GM23338 (cell line): ENCODE data around the gene PEAK3. TPM values are rescaled to one million over a fixed set of nuclear protein-coding genes. Genes with fewer than 3 reads are reported as not detected.
A peak's percentile ranks its signal among the peaks of the same experiment; 100 is the strongest.

Experiments used
- ATAC-seq: fragments of 200-7000 bp; cut with Tn5 transposase; 3 replicates; pipeline ENCODE4 v1.9.1; 2020
- DNase-seq: peaks from one replicate; pipeline ENCODE4 v3.0.0-alpha.2; 2015; ENCODE audit warnings: low spot score
- H2AFZ ChIP-seq: fragments of 200-600 bp; sonication (generic); 2 replicates; pipeline ENCODE4 v1.8.0; 2016; ENCODE audit warnings: antibody characterized with exemption, mild to moderate bottlenecking, moderate library complexity
- H3F3A ChIP-seq: fragments of 200-600 bp; sonication (generic); replicated peaks from 2 replicates; pipeline ENCODE4 v1.8.0; 2017; ENCODE audit warnings: antibody characterized with exemption, mixed run types, low read depth
- H3K27ac ChIP-seq: fragments of 200-600 bp; sonication (generic); 2 replicates; pipeline ENCODE4 v1.6.1; 2016; ENCODE audit warnings: low read depth
- H3K27me3 ChIP-seq: fragments of 200-600 bp; sonication (generic); 2 replicates; pipeline ENCODE4 v1.8.0; 2016; ENCODE audit warnings: mild to moderate bottlenecking, mixed run types, moderate library complexity; ENCODE audit not compliant: insufficient read depth
- H3K36me3 ChIP-seq: fragments of 200-600 bp; sonication (generic); 2 replicates; pipeline ENCODE4 v1.8.0; 2016; ENCODE audit warnings: mild to moderate bottlenecking; ENCODE audit not compliant: insufficient read depth
- H3K4me1 ChIP-seq: fragments of 200-600 bp; sonication (generic); 2 replicates; pipeline ENCODE4 v1.8.0; 2016; ENCODE audit warnings: mild to moderate bottlenecking, moderate library complexity; ENCODE audit not compliant: insufficient read depth
- H3K4me2 ChIP-seq: fragments of 200-600 bp; sonication (generic); 2 replicates; pipeline ENCODE4 v1.7.1; 2017; ENCODE audit warnings: mixed run types
- H3K4me3 ChIP-seq: fragments of 200-600 bp; sonication (generic); 2 replicates; pipeline ENCODE4 v1.6.1; 2016; ENCODE audit warnings: mixed run types
- H3K79me2 ChIP-seq: fragments of 200-600 bp; sonication (generic); replicated peaks from 2 replicates; pipeline ENCODE4 v1.8.0; 2017; ENCODE audit warnings: mild to moderate bottlenecking; ENCODE audit not compliant: insufficient read depth
- H3K9me2 ChIP-seq: fragments of 200-600 bp; sonication (generic); 2 replicates; pipeline ENCODE4 v1.8.0; 2017; ENCODE audit not compliant: insufficient read depth
- H4K20me1 ChIP-seq: fragments of 200-600 bp; sonication (generic); replicated peaks from 2 replicates; pipeline ENCODE4 v1.8.0; 2017; ENCODE audit warnings: mild to moderate bottlenecking; ENCODE audit not compliant: insufficient read depth
- H3K27ac Mint-ChIP-seq: 2 replicates; pipeline ENCODE4 v1.8.0; 2020; ENCODE audit warnings: inconsistent platforms, mild to moderate bottlenecking, moderate library complexity, mixed read lengths
- H3K27me3 Mint-ChIP-seq: 3 replicates; pipeline ENCODE4 v1.8.0; 2022; ENCODE audit warnings: low read depth, mild to moderate bottlenecking, moderate library complexity, mixed read lengths, inconsistent platforms; ENCODE audit not compliant: insufficient read depth, poor library complexity
- H3K36me3 Mint-ChIP-seq: 3 replicates; pipeline ENCODE4 v1.8.0; 2021; ENCODE audit warnings: low read depth, mild to moderate bottlenecking, inconsistent platforms, moderate library complexity, mixed read lengths
- H3K4me1 Mint-ChIP-seq: 3 replicates; pipeline ENCODE4 v1.8.0; 2020; ENCODE audit warnings: mild to moderate bottlenecking, inconsistent platforms, mixed read lengths
- H3K4me3 Mint-ChIP-seq: 3 replicates; pipeline ENCODE4 v1.8.0; 2021; ENCODE audit warnings: moderate library complexity, mild to moderate bottlenecking, inconsistent platforms, mixed read lengths
- H3K9me3 Mint-ChIP-seq: 3 replicates; pipeline ENCODE4 v1.8.0; 2020; ENCODE audit warnings: moderate library complexity, mild to moderate bottlenecking, inconsistent platforms, mixed read lengths
- CREB1 ChIP-seq: fragments of 250-450 bp; sonication (Bioruptor Pico); IDR thresholded peaks from 2 replicates; pipeline ENCODE4 v1.5.0; 2020; ENCODE audit warnings: low read depth, mild to moderate bottlenecking, moderate library complexity
- EZH2 ChIP-seq: fragments of 200-600 bp; sonication (generic); IDR thresholded peaks from one replicate; pipeline ENCODE4 v1.8.0; 2017; ENCODE audit warnings: antibody characterized with exemption, mild to moderate bottlenecking, low read depth; ENCODE audit not compliant: unreplicated experiment
- EZH2phosphoT487 ChIP-seq: fragments of 200-600 bp; sonication (generic); IDR thresholded peaks from one replicate; pipeline ENCODE4 v1.8.1; 2018; ENCODE audit warnings: antibody characterized with exemption; ENCODE audit not compliant: unreplicated experiment
- NANOG ChIP-seq: IDR thresholded peaks from 2 replicates; pipeline ENCODE4 v1.6.1; 2016; ENCODE audit warnings: antibody characterized with exemption, borderline replicate concordance
- POLR2AphosphoS5 ChIP-seq: IDR thresholded peaks from 2 replicates; pipeline ENCODE4 v1.6.1; 2016; ENCODE audit warnings: antibody characterized with exemption, low read depth
- STAT1 ChIP-seq: IDR thresholded peaks from one replicate; pipeline ENCODE4 v1.6.1; 2016; ENCODE audit warnings: antibody characterized with exemption; ENCODE audit not compliant: unreplicated experiment
- ZNF114 ChIP-seq: fragments of 250-450 bp; sonication (Bioruptor Pico); IDR thresholded peaks from 2 replicates; pipeline ENCODE4 v1.5.0; 2020; ENCODE audit warnings: mild to moderate bottlenecking, moderate library complexity
- ZNF331 ChIP-seq: fragments of 250-450 bp; sonication (Bioruptor Pico); IDR thresholded peaks from 2 replicates; pipeline ENCODE4 v1.5.0; 2020; ENCODE audit warnings: low read depth, mild to moderate bottlenecking, moderate library complexity
- polyA plus RNA-seq: library from polyadenylated mRNA; unstranded; fragments of >200 nt; fragmentation: Nextera tagmentation; extraction: Ambion mirVana; gene quantifications from 2 replicates; pipeline ENCODE4 v1.2.1, GENCODE V29; 2016
- total RNA-seq: library from RNA; depleted of rRNA; stranded (reverse); fragments of >200 nt; shearing (Covaris generic); gene quantifications from 2 replicates; pipeline ENCODE4 v1.2.3, GENCODE V29; 2014
- TF ChIP-seq, protein P1 (sequence below), 2 experiments: fragments of 200-600 bp in 1 of 2; sonication (generic) in 1 of 2; conservative IDR thresholded peaks; 2 replicates each; pipeline versions ENCODE4 v1.5.1 to v1.6.1; 2016 to 2017; ENCODE audit warnings: antibody characterized with exemption in 2 of 2, low read depth in 2 of 2, mild to moderate bottlenecking in 2 of 2, moderate library complexity in 1 of 2
- TF ChIP-seq, protein P2 (sequence below): IDR thresholded peaks from one replicate; pipeline ENCODE4 v1.6.1; 2018; ENCODE audit warnings: antibody characterized with exemption; ENCODE audit not compliant: unreplicated experiment
- TF ChIP-seq, protein P3 (sequence below): IDR thresholded peaks from 2 replicates; pipeline ENCODE4 v1.6.1; 2016; ENCODE audit warnings: antibody characterized with exemption

Gene PEAK3
- total and polyA plus RNA-seq, 2 experiments from 2014 or later: not detected

DNA sequence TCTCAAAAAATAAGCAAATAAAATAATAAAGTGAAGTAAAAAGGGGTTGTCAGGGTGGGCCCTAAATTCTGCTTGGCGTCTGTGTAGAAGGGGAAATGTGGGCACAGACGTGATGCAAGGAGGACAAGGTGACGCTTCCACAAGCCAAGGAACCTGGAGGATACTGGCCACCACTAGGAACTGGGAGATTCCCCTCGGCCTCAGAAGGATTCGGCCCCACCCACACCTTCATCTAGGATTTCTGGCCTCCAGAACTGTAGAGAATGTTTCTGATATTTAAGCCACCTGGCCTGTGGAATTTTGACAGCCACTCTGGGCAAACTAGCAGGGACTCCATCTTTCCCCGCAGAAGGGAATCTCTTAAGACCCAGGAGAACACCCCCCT is 47.0 kb downstream of the PEAK3 start (continued):
- TF ChIP-seq, protein P1, sequence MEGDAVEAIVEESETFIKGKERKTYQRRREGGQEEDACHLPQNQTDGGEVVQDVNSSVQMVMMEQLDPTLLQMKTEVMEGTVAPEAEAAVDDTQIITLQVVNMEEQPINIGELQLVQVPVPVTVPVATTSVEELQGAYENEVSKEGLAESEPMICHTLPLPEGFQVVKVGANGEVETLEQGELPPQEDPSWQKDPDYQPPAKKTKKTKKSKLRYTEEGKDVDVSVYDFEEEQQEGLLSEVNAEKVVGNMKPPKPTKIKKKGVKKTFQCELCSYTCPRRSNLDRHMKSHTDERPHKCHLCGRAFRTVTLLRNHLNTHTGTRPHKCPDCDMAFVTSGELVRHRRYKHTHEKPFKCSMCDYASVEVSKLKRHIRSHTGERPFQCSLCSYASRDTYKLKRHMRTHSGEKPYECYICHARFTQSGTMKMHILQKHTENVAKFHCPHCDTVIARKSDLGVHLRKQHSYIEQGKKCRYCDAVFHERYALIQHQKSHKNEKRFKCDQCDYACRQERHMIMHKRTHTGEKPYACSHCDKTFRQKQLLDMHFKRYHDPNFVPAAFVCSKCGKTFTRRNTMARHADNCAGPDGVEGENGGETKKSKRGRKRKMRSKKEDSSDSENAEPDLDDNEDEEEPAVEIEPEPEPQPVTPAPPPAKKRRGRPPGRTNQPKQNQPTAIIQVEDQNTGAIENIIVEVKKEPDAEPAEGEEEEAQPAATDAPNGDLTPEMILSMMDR (conservative IDR thresholded peaks at IDR 0.05; ENCODE audit: low read depth in 2 of 2): no peak
- TF ChIP-seq ZNF331 (no peak), NANOG (no peak), POLR2AphosphoS5 (no peak), EZH2 (no peak), EZH2phosphoT487 (no peak), CREB1 (no peak), STAT1 (no peak)
- TF ChIP-seq, protein P2, sequence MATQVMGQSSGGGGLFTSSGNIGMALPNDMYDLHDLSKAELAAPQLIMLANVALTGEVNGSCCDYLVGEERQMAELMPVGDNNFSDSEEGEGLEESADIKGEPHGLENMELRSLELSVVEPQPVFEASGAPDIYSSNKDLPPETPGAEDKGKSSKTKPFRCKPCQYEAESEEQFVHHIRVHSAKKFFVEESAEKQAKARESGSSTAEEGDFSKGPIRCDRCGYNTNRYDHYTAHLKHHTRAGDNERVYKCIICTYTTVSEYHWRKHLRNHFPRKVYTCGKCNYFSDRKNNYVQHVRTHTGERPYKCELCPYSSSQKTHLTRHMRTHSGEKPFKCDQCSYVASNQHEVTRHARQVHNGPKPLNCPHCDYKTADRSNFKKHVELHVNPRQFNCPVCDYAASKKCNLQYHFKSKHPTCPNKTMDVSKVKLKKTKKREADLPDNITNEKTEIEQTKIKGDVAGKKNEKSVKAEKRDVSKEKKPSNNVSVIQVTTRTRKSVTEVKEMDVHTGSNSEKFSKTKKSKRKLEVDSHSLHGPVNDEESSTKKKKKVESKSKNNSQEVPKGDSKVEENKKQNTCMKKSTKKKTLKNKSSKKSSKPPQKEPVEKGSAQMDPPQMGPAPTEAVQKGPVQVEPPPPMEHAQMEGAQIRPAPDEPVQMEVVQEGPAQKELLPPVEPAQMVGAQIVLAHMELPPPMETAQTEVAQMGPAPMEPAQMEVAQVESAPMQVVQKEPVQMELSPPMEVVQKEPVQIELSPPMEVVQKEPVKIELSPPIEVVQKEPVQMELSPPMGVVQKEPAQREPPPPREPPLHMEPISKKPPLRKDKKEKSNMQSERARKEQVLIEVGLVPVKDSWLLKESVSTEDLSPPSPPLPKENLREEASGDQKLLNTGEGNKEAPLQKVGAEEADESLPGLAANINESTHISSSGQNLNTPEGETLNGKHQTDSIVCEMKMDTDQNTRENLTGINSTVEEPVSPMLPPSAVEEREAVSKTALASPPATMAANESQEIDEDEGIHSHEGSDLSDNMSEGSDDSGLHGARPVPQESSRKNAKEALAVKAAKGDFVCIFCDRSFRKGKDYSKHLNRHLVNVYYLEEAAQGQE: no peak
- TF ChIP-seq, protein P3, sequence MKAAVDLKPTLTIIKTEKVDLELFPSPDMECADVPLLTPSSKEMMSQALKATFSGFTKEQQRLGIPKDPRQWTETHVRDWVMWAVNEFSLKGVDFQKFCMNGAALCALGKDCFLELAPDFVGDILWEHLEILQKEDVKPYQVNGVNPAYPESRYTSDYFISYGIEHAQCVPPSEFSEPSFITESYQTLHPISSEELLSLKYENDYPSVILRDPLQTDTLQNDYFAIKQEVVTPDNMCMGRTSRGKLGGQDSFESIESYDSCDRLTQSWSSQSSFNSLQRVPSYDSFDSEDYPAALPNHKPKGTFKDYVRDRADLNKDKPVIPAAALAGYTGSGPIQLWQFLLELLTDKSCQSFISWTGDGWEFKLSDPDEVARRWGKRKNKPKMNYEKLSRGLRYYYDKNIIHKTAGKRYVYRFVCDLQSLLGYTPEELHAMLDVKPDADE: no peak

GRCh38 chr19:2233601-2234280 is 48.2 kb downstream of the PEAK3 start:
- ATAC-seq: no peak
- H3K27me3 Mint-ChIP-seq: peaks cover 21% of the 10 kb centered on the region
- TF ChIP-seq, protein P2: no peak
- TF ChIP-seq ZNF114 (CRISPR knock-in tag): no peak

More at GRCh38 chr19:2233601-2234280, 48.2 kb downstream of the PEAK3 start:
- H3K9me3 Mint-ChIP-seq: peaks cover 15% of the 10 kb centered on the region; the same call in 2 of the 3 replicates
- H3K36me3 ChIP-seq: no peaks in the 10 kb centered on the region
- peak overlapping the region; percentile 98 for H3K4me3 Mint-ChIP-seq
- peaks cover 19% of the 10 kb centered on the region for H4K20me1 ChIP-seq
- H3K4me3 ChIP-seq: no peak overlapping the region
- peaks cover 20% of the 10 kb centered on the region for H3K4me1 Mint-ChIP-seq
- peaks cover 11% of the 10 kb centered on the region; the same call in 1 of the 2 replicates for H3K4me1 ChIP-seq
- H3K27ac Mint-ChIP-seq: peak overlapping the region; percentile 74; the same call in 1 of the 2 replicates
- H3K36me3 Mint-ChIP-seq: peaks cover 43% of the 10 kb centered on the region
- H3K27me3 ChIP-seq: no peaks in the 10 kb centered on the region
- H3K79me2 ChIP-seq: peaks cover 39% of the 10 kb centered on the region
- no peaks in the 10 kb centered on the region for H3K9me2 ChIP-seq
- H2AFZ ChIP-seq: no peak overlapping the region
- H3F3A ChIP-seq: peaks cover 21% of the 10 kb centered on the region; the same call in 1 of the 2 replicates
- no peak overlapping the region for H3K27ac ChIP-seq
- H3K4me2 ChIP-seq: no peak overlapping the region
- DNase-seq: no peak
